KMS-11 (cell line): ENCODE data around the gene CENATAC.

Experiments
- H2AFZ ChIP-seq: fragments of 200-600 bp; sonication (generic); 2 replicates; pipeline ENCODE4 v1.6.1; 2016; ENCODE audit warnings: antibody characterized with exemption, mixed run types, low read depth
- H3K27ac ChIP-seq: fragments of 200-600 bp; sonication (generic); 2 replicates; pipeline ENCODE4 v1.6.1; 2016; ENCODE audit warnings: mild to moderate bottlenecking, mixed run types
- H3K27me3 ChIP-seq: fragments of 200-600 bp; sonication (generic); 2 replicates; pipeline ENCODE4 v1.6.1; 2017; ENCODE audit warnings: mild to moderate bottlenecking, low read depth, mixed run types, moderate library complexity; ENCODE audit not compliant: insufficient read depth
- H3K36me3 ChIP-seq: fragments of 200-600 bp; sonication (generic); 2 replicates; pipeline ENCODE4 v1.6.1; 2017; ENCODE audit warnings: mild to moderate bottlenecking, mixed run types; ENCODE audit not compliant: insufficient read depth
- H3K4me1 ChIP-seq: fragments of 200-600 bp; sonication (generic); 2 replicates; pipeline ENCODE4 v1.6.1; 2016; ENCODE audit warnings: mild to moderate bottlenecking, low read depth, mixed run types; ENCODE audit not compliant: poor library complexity, severe bottlenecking
- H3K4me2 ChIP-seq: fragments of 200-600 bp; sonication (generic); 2 replicates; pipeline ENCODE4 v1.7.0; 2016; ENCODE audit warnings: mild to moderate bottlenecking, mixed run types
- H3K4me3 ChIP-seq: fragments of 200-600 bp; sonication (generic); IDR thresholded peaks from 2 replicates; pipeline ENCODE4 v1.6.1; 2017; ENCODE audit warnings: low read depth, low read length, mixed read lengths; ENCODE audit not compliant: insufficient read depth
- H3K79me2 ChIP-seq: fragments of 200-600 bp; sonication (generic); 2 replicates; pipeline ENCODE4 v1.6.1; 2016; ENCODE audit warnings: low read depth, mixed run types; ENCODE audit not compliant: insufficient read depth
- H3K9ac ChIP-seq: fragments of 200-600 bp; sonication (generic); 2 replicates; pipeline ENCODE4 v1.6.1; 2016; ENCODE audit warnings: mild to moderate bottlenecking, mixed run types
- H4K20me1 ChIP-seq: fragments of 200-600 bp; sonication (generic); 2 replicates; pipeline ENCODE4 v1.6.1; 2016; ENCODE audit warnings: mild to moderate bottlenecking, mixed run types; ENCODE audit not compliant: insufficient read depth
- CTCF ChIP-seq: fragments of 200-600 bp; sonication (generic); conservative IDR thresholded peaks from 2 replicates; pipeline ENCODE4 v1.6.1; 2017; ENCODE audit warnings: low read depth, mild to moderate bottlenecking, antibody characterized with exemption, low read length, moderate library complexity, mixed read lengths

CENATAC gene

GRCh38 chr11:118956847-118957469 lies 41.0 kb upstream of the CENATAC start:
- H3K4me2 ChIP-seq = no peak overlapping the region
- H3K27ac ChIP-seq = no peak overlapping the region
- no peak overlapping the region for H3K4me3 ChIP-seq
- no peak overlapping the region for H2AFZ ChIP-seq
- H3K79me2 ChIP-seq = no peaks in the 10 kb centered on the region
- H3K36me3 ChIP-seq = no peaks in the 10 kb centered on the region
- no peak overlapping the region for H3K9ac ChIP-seq
- no peaks in the 10 kb centered on the region for H3K27me3 ChIP-seq
- no peaks in the 10 kb centered on the region for H4K20me1 ChIP-seq
- TF ChIP-seq CTCF = peak; percentile 19; the same call in 1 of the 2 replicates
- H3K4me1 ChIP-seq = no peaks in the 10 kb centered on the region

GRCh38 chr11:118957549-118957948 lies 40.4 kb upstream of the CENATAC start:
- Histone ChIP-seq H3K36me3 (no peaks in the 10 kb centered on the region), H4K20me1 (no peaks in the 10 kb centered on the region), H3K4me1 (no peaks in the 10 kb centered on the region), H3K9ac (no peak overlapping the region), H3K27ac (no peak overlapping the region), H3K27me3 (no peaks in the 10 kb centered on the region), H2AFZ (no peak overlapping the region), H3K79me2 (no peaks in the 10 kb centered on the region), H3K4me2 (no peak overlapping the region), H3K4me3 (no peak overlapping the region)
- TF ChIP-seq CTCF = no peak

GRCh38 chr11:118957968-118958367 lies 40.0 kb upstream of the CENATAC start:
- H3K27ac ChIP-seq = no peak overlapping the region
- no peak overlapping the region for H3K4me2 ChIP-seq
- H3K79me2 ChIP-seq = no peaks in the 10 kb centered on the region
- no peaks in the 10 kb centered on the region for H3K4me1 ChIP-seq
- no peaks in the 10 kb centered on the region for H3K36me3 ChIP-seq
- H2AFZ ChIP-seq = no peak overlapping the region
- no peak overlapping the region for H3K4me3 ChIP-seq
- no peak for TF ChIP-seq CTCF
- H4K20me1 ChIP-seq = no peaks in the 10 kb centered on the region
- no peak overlapping the region for H3K9ac ChIP-seq
- H3K27me3 ChIP-seq = no peaks in the 10 kb centered on the region

- Histone ChIP-seq H3K27me3 (no peaks in the 10 kb centered on the region), H2AFZ (no peak overlapping the region), H3K4me3 (no peak overlapping the region), H3K36me3 (no peaks in the 10 kb centered on the region), H3K79me2 (no peaks in the 10 kb centered on the region), H3K4me2 (no peak overlapping the region), H3K9ac (no peak overlapping the region), H3K4me1 (no peaks in the 10 kb centered on the region), H4K20me1 (no peaks in the 10 kb centered on the region), H3K27ac (no peak overlapping the region)
- TF ChIP-seq CTCF = no peak
Observed at GRCh38 chr11:118958577-118958976, 39.4 kb upstream of the CENATAC start.
